Muscle of back (tissue), 11 donors: ENCODE measurements around the gene SLC30A2. TPM values are rescaled to one million over a fixed set of nuclear protein-coding genes. Genes with fewer than 3 reads are reported as not detected.
A peak's percentile ranks its signal among the peaks of the same experiment; 100 is the strongest.

Source experiments
- DNase-seq, 3 donors: peaks; one replicate each; pipeline versions ENCODE4 v3.0.0 to v3.0.0-alpha.2; 2013
- polyA plus RNA-seq, 10 donors: library from polyadenylated mRNA; unstranded; fragments of 120-200 nt; gene quantifications; one replicate each; pipeline ENCODE4 v1.2.1, GENCODE V29; 2013; ENCODE audit not compliant: insufficient read length in 10 of 10

SLC30A2 gene
- polyA plus RNA-seq, 10 donors: 0.16 to 1.1 (median 0.55) TPM

- DNase-seq: peak; percentile 100
Observed at GRCh38 chr1:25997828-25998761, 47.8 kb downstream of the SLC30A2 start, which contains the start of gene PAFAH2. Gene PAFAH2, minus strand, starts transcription at chr1:25998063. Its CDS starts 7,247 bp downstream, at chr1:25990816.

GRCh38 chr1:25996966-25997827 lies 48.7 kb downstream of the SLC30A2 start:
- peak in 1 of 3 donors; percentile 71 for DNase-seq

GRCh38 chr1:25994402-25995150 lies 51.3 kb downstream of the SLC30A2 start:
- peak in 2 of 3 donors; percentile 41 to 55 for DNase-seq

GRCh38 chr1:25993197-25993951 lies 52.5 kb downstream of the SLC30A2 start:
- no peak for DNase-seq

GRCh38 chr1:25992689-25993171 lies 53.2 kb downstream of the SLC30A2 start:
- DNase-seq: no peak

- DNase-seq: no peak
Observed at GRCh38 chr1:25991937-25992688, 53.8 kb downstream of the SLC30A2 start.

GRCh38 chr1:25990702-25991395 lies 55.1 kb downstream of the SLC30A2 start:
- no peak for DNase-seq

- no peak for DNase-seq
Observed at GRCh38 chr1:25990251-25990650, 55.7 kb downstream of the SLC30A2 start.

GRCh38 chr1:25989440-25990234 lies 56.3 kb downstream of the SLC30A2 start:
- no peak for DNase-seq

GRCh38 chr1:25987951-25988350 lies 58.0 kb downstream of the SLC30A2 start:
- DNase-seq: no peak

Other genes with a start within 250 kb of the SLC30A2 start
- 10 to 100 TPM; 47.4 to 74.8 (median 56.5) TPM for gene SELENON, start 245.9 kb downstream of the SLC30A2 start, polyA plus RNA-seq
- 10 to 100 TPM; 53.2 to 73.6 (median 65.9) TPM for gene MTFR1L, start 226.2 kb downstream of the SLC30A2 start, polyA plus RNA-seq
- 1 to 10 TPM in 7 of 10 donors, under 1 TPM in 3; 0.78 to 2.5 (median 1.3) TPM for gene AUNIP, start 186.7 kb downstream of the SLC30A2 start, polyA plus RNA-seq
- gene PAQR7, start 170.4 kb downstream of the SLC30A2 start, polyA plus RNA-seq: 1 to 10 TPM; 6.1 to 8.9 (median 7.0) TPM
- gene STMN1, start 139.7 kb downstream of the SLC30A2 start, polyA plus RNA-seq: 100 to 1,000 TPM; 402 to 727 (median 524) TPM
- 10 to 100 TPM; 30.1 to 83.9 (median 59.1) TPM for gene PAFAH2, start 48.1 kb downstream of the SLC30A2 start, polyA plus RNA-seq
- gene EXTL1, start 24.3 kb downstream of the SLC30A2 start, polyA plus RNA-seq: 1 to 10 TPM; 1.7 to 7.3 (median 3.2) TPM
- gene TRIM63, start 21.5 kb upstream of the SLC30A2 start, polyA plus RNA-seq: 10 to 100 TPM; 23.1 to 48.6 (median 36.4) TPM
- 1 to 10 TPM; 5.9 to 8.8 (median 6.8) TPM for gene PDIK1L, start 65.7 kb upstream of the SLC30A2 start, polyA plus RNA-seq
- 1 to 10 TPM in 1 of 10 donors, under 1 TPM in 9; 0.47 to 1.4 (median 0.75) TPM for gene FAM110D, start 113.0 kb upstream of the SLC30A2 start, polyA plus RNA-seq
- not detected for gene C1orf232, start 122.8 kb upstream of the SLC30A2 start, polyA plus RNA-seq
- 10 to 100 TPM; 10.3 to 21.7 (median 16.6) TPM for gene ZNF593, start 123.8 kb upstream of the SLC30A2 start, polyA plus RNA-seq
- gene ZNF593OS, start 125.7 kb upstream of the SLC30A2 start, polyA plus RNA-seq: 1 to 10 TPM in 8 of 10 donors, under 1 TPM in 2; 0.60 to 2.1 (median 1.4) TPM
- 1 to 10 TPM in 9 of 10 donors, under 1 TPM in 1; 0.97 to 3.9 (median 2.1) TPM for gene CNKSR1, start 131.4 kb upstream of the SLC30A2 start, polyA plus RNA-seq
- gene CATSPER4, start 144.5 kb upstream of the SLC30A2 start, polyA plus RNA-seq: not detected
- 10 to 100 TPM; 17.4 to 28.2 (median 22.9) TPM for gene CEP85, start 188.1 kb upstream of the SLC30A2 start, polyA plus RNA-seq
- gene SH3BGRL3, start 234.0 kb upstream of the SLC30A2 start, polyA plus RNA-seq: 10 to 100 TPM; 46.1 to 79.3 (median 64.6) TPM